HG02970 (cell line): ENCODE data around the gene AFAP1L1.

ENCODE experiments used
- ATAC-seq: cut with Tn5 transposase; IDR thresholded peaks from one replicate; pipeline ENCODE4 v1.9.1; 2021; ENCODE audit warnings: mild to moderate bottlenecking, moderate library complexity, moderate number of reproducible peaks; ENCODE audit not compliant: unreplicated experiment, low FRiP score

Gene AFAP1L1

GRCh38 chr5:149341876-149342275, 70.2 kb downstream of the AFAP1L1 start:
- no peak for ATAC-seq

- ATAC-seq: no peak
Measured at GRCh38 chr5:149344151-149344550, 72.5 kb downstream of the AFAP1L1 start.

- ATAC-seq: peak; percentile 97
Measured at GRCh38 chr5:149345147-149345891, 73.7 kb downstream of the AFAP1L1 start, which contains the start of gene GRPEL2. Gene GRPEL2, plus strand, starts transcription at chr5:149345499. Its CDS starts 41 bp downstream, at chr5:149345540.

- ATAC-seq: no peak
Measured at GRCh38 chr5:149345892-149346222, 74.2 kb downstream of the AFAP1L1 start.

GRCh38 chr5:149348518-149348917, 76.9 kb downstream of the AFAP1L1 start:
- ATAC-seq: no peak

- no peak for ATAC-seq
Measured at GRCh38 chr5:149349382-149349781, 77.7 kb downstream of the AFAP1L1 start.

- no peak for ATAC-seq
Measured at GRCh38 chr5:149352169-149352568, 80.5 kb downstream of the AFAP1L1 start.

GRCh38 chr5:149353911-149354310, 82.3 kb downstream of the AFAP1L1 start:
- no peak for ATAC-seq

- ATAC-seq: no peak
Measured at GRCh38 chr5:149355688-149356087, 84.0 kb downstream of the AFAP1L1 start.

GRCh38 chr5:149356391-149356790, 84.7 kb downstream of the AFAP1L1 start:
- no peak for ATAC-seq

GRCh38 chr5:149357370-149358293, 86.0 kb downstream of the AFAP1L1 start, which contains the start of gene PCYOX1L:
Gene PCYOX1L, plus strand, starts transcription at chr5:149358046. Its CDS starts 23 bp downstream, at chr5:149358069.
- ATAC-seq: peak; percentile 100

GRCh38 chr5:149358294-149358651, 86.6 kb downstream of the AFAP1L1 start:
- ATAC-seq: no peak

GRCh38 chr5:149358868-149359495, 87.3 kb downstream of the AFAP1L1 start:
- ATAC-seq: no peak

- no peak for ATAC-seq
Measured at GRCh38 chr5:149360272-149360671, 88.6 kb downstream of the AFAP1L1 start.

- ATAC-seq: no peak
Measured at GRCh38 chr5:149362541-149362940, 90.9 kb downstream of the AFAP1L1 start.

GRCh38 chr5:149363358-149363757, 91.7 kb downstream of the AFAP1L1 start:
- no peak for ATAC-seq

GRCh38 chr5:149363936-149364335, 92.3 kb downstream of the AFAP1L1 start:
- ATAC-seq: no peak

- ATAC-seq: no peak
Measured at GRCh38 chr5:149364719-149365118, 93.1 kb downstream of the AFAP1L1 start.

- ATAC-seq: no peak
Measured at GRCh38 chr5:149365418-149365817, 93.8 kb downstream of the AFAP1L1 start.

- no peak for ATAC-seq
Measured at GRCh38 chr5:149366169-149366729, 94.6 kb downstream of the AFAP1L1 start.
